Central memory CD8-positive, alpha-beta T cell (primary cell): Measurements from ENCODE around the gene BRMS1.
A peak's percentile ranks its signal among the peaks of the same experiment; 100 is the strongest.

ENCODE experiments used
- ATAC-seq: fragments of 150-1000 bp; cut with Tn5 transposase; replicated peaks from 2 replicates; pipeline ENCODE4 v1.10.0; 2022; ENCODE audit warnings: mild to moderate bottlenecking, moderate FRiP score, moderate number of reproducible peaks; ENCODE audit not compliant: poor library complexity, severe bottlenecking; ENCODE audit errors: extremely low read depth
- DNase-seq, 2 donors: peaks; one replicate each; pipeline ENCODE4 v3.0.0; 2021; ENCODE audit warnings: low spot score in 2 of 2
- H3K27ac Mint-ChIP-seq: one replicate; pipeline ENCODE4 v1.8.0; 2022; ENCODE audit warnings: low read depth, mild to moderate bottlenecking, moderate library complexity, mixed read lengths
- H3K27me3 Mint-ChIP-seq: one replicate; pipeline ENCODE4 v1.8.0; 2022; ENCODE audit warnings: mixed read lengths
- H3K36me3 Mint-ChIP-seq: one replicate; pipeline ENCODE4 v1.8.0; 2022; ENCODE audit warnings: mild to moderate bottlenecking, moderate library complexity, mixed read lengths; ENCODE audit not compliant: insufficient read depth
- H3K4me1 Mint-ChIP-seq: one replicate; pipeline ENCODE4 v1.8.0; 2022; ENCODE audit warnings: mixed read lengths
- H3K4me3 Mint-ChIP-seq: one replicate; pipeline ENCODE4 v1.8.0; 2022; ENCODE audit warnings: mild to moderate bottlenecking, moderate library complexity, mixed read lengths
- H3K9me3 Mint-ChIP-seq: one replicate; pipeline ENCODE4 v1.8.0; 2022; ENCODE audit warnings: mixed read lengths

Gene BRMS1

DNA sequence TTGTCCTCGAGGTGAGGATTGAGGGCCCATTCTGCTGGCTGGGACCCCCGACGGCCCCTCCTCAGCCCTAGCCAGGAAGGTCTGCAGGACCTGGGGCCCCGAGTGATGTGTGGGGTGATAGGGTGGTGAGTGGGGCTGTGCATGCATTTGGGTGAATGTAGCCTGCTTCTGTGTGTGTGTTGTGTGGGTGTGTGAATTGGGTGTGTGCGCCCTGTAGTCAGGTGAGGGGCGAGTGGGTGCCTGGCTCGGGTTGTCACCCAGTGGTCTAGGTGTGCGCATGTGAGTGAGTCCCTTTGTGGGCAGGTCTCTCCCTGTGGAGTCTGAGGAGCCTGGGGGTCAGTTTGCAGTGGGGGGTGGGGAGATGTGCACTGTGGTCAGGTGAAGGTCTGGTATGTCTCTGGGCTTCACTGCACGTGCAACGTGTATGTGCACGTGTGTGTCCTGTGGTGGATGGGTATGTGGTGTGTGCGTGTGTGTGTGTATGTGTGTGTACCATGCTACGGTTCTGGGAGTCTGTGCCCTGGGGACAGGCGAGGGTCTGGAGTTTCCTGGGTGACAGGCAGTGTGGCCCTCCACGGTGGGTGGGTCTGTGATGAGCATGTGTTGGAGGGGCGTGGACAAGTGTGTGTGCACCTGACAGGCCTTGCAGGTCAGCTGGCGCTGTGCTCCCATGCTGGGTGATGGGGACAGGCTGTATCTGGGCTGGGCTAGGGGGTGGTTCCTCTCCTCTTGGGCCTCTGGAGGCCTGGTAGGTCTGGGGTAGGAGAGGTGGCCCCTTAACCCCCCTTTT, 52.2 kb downstream of the BRMS1 start:
- DNase-seq, result no peak
- H3K27me3 Mint-ChIP-seq, result peaks cover 27% of the 10 kb centered on the region
- no peaks in the 10 kb centered on the region for H3K9me3 Mint-ChIP-seq
- peaks cover 8% of the 10 kb centered on the region for H3K36me3 Mint-ChIP-seq
- no peak overlapping the region for H3K27ac Mint-ChIP-seq
- H3K4me3 Mint-ChIP-seq, result peak overlapping the region; percentile 46
- H3K4me1 Mint-ChIP-seq, result peaks cover 22% of the 10 kb centered on the region
- no peak for ATAC-seq

DNA sequence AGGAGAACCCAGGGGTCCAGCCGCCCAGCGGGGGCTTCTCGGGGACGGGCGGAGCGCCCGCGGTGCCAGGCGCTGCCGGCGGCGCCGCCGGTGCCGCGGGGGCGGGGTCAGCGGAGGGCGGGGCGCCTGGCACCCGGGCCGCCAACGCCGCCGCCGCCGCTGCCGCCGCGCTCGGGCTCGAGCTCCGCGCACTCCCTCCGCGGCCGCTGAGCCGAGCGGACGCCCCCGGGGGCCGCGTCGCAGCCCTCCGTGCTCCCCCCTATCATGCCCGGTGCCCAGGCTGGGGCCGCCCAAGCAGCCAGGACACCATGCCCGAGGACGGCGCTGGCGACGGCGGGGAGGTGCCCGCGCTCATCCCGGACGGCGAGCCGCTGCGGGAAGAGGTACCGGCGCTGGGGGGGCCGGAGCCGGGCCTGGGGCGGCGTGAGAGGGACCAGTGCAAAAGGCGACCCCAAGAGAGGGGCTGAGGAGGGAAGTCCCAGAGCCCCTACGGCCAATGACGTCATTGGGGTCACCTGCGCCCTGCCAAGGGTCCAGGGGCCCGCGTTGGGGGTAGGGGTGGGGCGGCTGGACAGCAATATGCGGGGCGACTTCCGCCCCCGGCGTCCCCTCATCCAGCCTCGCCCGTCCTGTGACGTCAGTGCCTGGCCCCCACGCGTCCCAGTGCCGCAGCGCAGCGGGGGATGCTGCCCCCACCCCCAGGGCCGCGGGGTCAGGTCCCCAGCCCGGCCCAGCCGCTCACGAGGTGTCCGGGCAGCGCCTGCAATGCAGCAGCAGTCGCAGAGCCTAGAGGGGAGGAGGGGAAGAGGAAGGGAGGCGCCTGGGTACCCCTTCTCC, 53.0 kb downstream of the BRMS1 start, which contains the start of gene TMEM151A:
Gene TMEM151A, plus strand, starts transcription at position 189 of the 837 bp plus-strand sequence. Its CDS starts 120 bp downstream, at position 309.
- Mint-ChIP-seq H3K9me3 (no peaks in the 10 kb centered on the region), H3K4me1 (peaks cover 22% of the 10 kb centered on the region), H3K36me3 (peaks cover 5% of the 10 kb centered on the region), H3K4me3 (peak within 1 kb of the TSS; percentile 83), H3K27me3 (peaks cover 27% of the 10 kb centered on the region), H3K27ac (peak within 1 kb of the TSS; percentile 11)
- DNase-seq (no peak), ATAC-seq (no peak)

DNA sequence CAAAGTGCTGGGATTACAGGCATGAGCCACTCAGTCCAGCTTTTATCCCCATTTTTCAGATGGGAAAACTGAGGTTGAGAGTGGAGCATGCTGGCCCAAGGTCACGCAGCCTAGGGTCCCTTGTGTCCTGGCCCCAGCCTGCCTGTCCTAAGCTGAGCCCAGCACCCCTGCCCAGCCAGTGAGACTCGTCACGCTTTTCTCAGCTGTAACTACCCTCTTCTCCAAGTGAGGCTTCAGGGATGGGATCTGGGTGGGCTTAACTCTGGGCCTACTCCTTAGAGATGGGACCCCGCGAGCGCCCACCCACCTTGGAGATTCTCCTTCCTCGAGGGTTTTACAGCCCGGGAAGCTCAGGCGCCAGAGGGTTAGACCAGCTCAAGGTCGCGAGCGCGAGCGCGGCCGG, 53.6 kb downstream of the BRMS1 start:
- ATAC-seq (no peak), DNase-seq (no peak)
- H3K27me3 Mint-ChIP-seq, result peaks cover 22% of the 10 kb centered on the region
- H3K9me3 Mint-ChIP-seq, result no peaks in the 10 kb centered on the region
- peak overlapping the region; percentile 11 for H3K27ac Mint-ChIP-seq
- peaks cover 5% of the 10 kb centered on the region for H3K36me3 Mint-ChIP-seq
- peak overlapping the region; percentile 83 for H3K4me3 Mint-ChIP-seq
- H3K4me1 Mint-ChIP-seq, result peaks cover 22% of the 10 kb centered on the region

DNA sequence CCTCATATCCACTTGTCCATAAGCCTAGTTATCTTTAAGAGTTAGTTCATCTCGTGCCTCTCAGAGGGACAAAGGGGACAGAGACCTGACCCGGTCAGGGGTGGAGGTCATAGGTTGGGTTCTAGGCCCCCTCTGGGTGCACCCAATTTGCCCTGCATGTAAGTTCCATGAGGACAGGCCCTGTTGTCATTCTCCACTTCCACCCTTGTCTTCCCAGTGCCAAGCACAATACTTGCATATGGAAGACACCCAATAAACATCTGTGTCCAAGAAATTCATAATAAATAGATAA, 54.6 kb downstream of the BRMS1 start:
- Mint-ChIP-seq H3K4me1 (peaks cover 22% of the 10 kb centered on the region), H3K4me3 (peak overlapping the region; percentile 83), H3K27me3 (peaks cover 17% of the 10 kb centered on the region), H3K36me3 (peaks cover 5% of the 10 kb centered on the region), H3K27ac (no peak overlapping the region), H3K9me3 (no peaks in the 10 kb centered on the region)
- ATAC-seq (no peak), DNase-seq (no peak)

DNA sequence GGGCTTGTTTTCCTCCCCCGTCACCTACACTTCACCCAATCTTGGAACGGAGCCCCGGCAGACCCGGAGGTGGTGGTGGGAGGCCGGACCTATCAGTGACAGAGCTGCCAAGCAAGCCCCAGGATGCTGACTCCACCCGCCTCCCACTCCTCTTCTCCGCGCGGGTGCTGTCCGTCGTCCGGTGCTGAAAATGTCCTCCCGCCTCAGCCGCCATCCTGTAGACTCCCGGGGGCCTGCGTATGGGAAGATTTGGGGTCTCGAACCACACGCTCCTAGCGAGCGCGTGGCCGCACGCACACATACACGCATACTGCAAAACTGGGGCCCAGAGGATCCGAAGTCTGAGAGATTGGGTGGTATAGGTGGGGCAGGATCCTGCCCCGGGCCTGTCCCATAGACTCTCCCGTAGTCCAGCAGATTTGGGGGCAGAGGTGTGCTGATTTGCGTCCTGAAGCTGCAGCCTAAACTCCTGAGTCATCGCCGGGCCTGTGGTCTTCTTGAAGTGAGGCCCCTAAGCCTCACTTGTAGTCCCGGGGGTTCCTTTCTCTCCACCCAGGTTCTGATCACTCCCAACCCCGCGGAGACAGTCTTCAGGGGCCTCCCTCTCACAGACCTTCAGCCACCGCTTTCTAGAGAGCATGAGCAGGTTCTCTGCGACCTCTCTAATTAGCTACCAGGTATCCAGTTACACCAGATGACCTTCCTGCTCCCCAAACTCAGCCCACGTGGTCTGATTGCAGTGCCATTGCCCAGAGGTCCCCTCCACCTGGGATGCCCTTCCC, 55.2 kb downstream of the BRMS1 start:
- Mint-ChIP-seq H3K27me3 (peaks cover 17% of the 10 kb centered on the region), H3K36me3 (peaks cover 8% of the 10 kb centered on the region), H3K9me3 (no peaks in the 10 kb centered on the region)

DNA sequence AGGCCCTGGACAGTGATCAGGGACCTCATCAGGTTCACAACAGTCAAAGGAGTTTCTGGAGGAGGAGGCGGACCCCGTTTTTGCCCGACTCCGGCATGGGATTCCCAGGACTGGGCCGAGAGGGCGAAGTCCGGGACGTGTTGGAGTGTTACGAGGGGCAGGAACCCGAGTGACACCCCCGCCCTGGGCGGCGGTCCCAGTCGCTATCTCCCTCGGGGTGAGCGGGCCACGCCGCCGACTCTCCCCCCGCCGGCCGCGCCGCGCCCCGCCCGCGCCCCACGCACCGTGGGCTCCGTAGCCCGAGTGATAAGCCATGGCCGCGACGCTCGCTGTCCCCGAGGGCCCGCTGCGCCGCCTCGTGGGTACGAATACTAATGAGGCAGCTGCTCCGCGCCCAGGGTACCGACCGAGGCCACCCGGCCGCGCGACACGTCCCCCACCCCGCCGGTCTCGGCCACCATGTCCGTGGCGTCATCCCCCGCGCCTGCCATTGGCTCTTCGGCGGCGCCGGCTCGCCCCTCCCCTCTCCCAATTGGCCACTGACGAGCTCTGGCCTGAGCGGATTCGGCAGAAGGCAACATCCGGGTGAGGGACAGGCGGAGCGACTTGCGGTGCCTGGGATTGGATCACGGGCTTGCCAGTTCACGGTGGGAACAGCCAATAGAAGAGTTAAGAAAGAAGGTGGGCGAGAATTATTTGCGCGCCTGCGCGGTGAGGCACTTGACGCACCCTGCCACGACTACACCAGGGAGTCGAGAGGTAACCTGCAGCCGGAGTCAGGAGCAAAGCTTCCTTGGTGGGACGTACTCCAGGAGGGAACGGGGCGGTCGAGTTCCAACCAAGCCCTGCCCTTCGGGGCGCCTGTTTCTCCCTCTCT, 56.0 kb downstream of the BRMS1 start, which contains the start of gene YIF1A:
Gene YIF1A, minus strand, starts transcription at position 473 of the 877 bp plus-strand sequence. Its CDS starts 158 bp downstream, at position 315.
- peaks cover 12% of the 10 kb centered on the region for H3K36me3 Mint-ChIP-seq
- ATAC-seq (peak; percentile 97), DNase-seq (peak; percentile 94 to 98)
- peak within 1 kb of the TSS; percentile 85 for H3K27ac Mint-ChIP-seq
- H3K4me3 Mint-ChIP-seq, result peak within 1 kb of the TSS; percentile 83
- peaks cover 17% of the 10 kb centered on the region for H3K27me3 Mint-ChIP-seq
- H3K9me3 Mint-ChIP-seq, result no peaks in the 10 kb centered on the region
- peaks cover 22% of the 10 kb centered on the region for H3K4me1 Mint-ChIP-seq

More for the DNA sequence above, 55.2 kb downstream of the BRMS1 start:
- ATAC-seq, result peak; percentile 42
- Mint-ChIP-seq H3K4me3 (peak overlapping the region; percentile 83), H3K4me1 (peaks cover 22% of the 10 kb centered on the region), H3K27ac (peak overlapping the region; percentile 85)
- DNase-seq, result no peak

GRCh38 chr11:66287889-66288670, 56.8 kb downstream of the BRMS1 start:
- Mint-ChIP-seq H3K36me3 (peaks cover 14% of the 10 kb centered on the region), H3K9me3 (no peaks in the 10 kb centered on the region), H3K4me1 (peaks cover 23% of the 10 kb centered on the region), H3K4me3 (peak overlapping the region; percentile 83), H3K27ac (peak overlapping the region; percentile 85), H3K27me3 (peaks cover 10% of the 10 kb centered on the region)
- ATAC-seq, result no peak
- DNase-seq, result no peak
